Right lobe of liver (tissue), 6 donors: ENCODE results near the gene DDIAS. TPM values are rescaled to one million over a fixed set of nuclear protein-coding genes. Genes with fewer than 3 reads are reported as not detected.
A peak's percentile ranks its signal among the peaks of the same experiment; 100 is the strongest.

Experiments
- ATAC-seq, 4 donors: fragments of 200-7000 bp; cut with Tn5 transposase; one replicate each; pipeline ENCODE4 v1.9.1; 2020; ENCODE audit warnings: mild to moderate bottlenecking in 4 of 4, moderate library complexity in 4 of 4
- DNase-seq, 3 donors: peaks; one replicate each; pipeline ENCODE4 v3.0.0-alpha.2; 2020
- H3K27ac ChIP-seq, 3 donors: fragments of 200-600 bp; one replicate each; pipeline ENCODE4 v1.8.0; 2022
- H3K27me3 ChIP-seq, 2 donors: fragments of 200-600 bp; one replicate each; pipeline ENCODE4 v1.8.0; 2022
- H3K36me3 ChIP-seq, 4 donors: fragments of 200-600 bp; sonication (generic) in 1 of 4; one replicate each; pipeline versions ENCODE4 v1.5.1 to v1.8.0; 2017 to 2022; ENCODE audit warnings: control low read depth in 1 of 4
- H3K4me1 ChIP-seq, 4 donors: fragments of 200-600 bp; sonication (generic) in 1 of 4; one replicate each; pipeline versions ENCODE4 v1.5.1 to v1.8.0; 2017 to 2022; ENCODE audit warnings: control low read depth in 1 of 4
- H3K4me3 ChIP-seq, 3 donors: fragments of 200-600 bp; one replicate each; pipeline ENCODE4 v1.8.0; 2022
- H3K9me3 ChIP-seq, 4 donors: fragments of 200-600 bp; sonication (generic) in 1 of 4; one replicate each; pipeline versions ENCODE4 v1.5.1 to v1.8.0; 2017 to 2022; ENCODE audit warnings: control low read depth in 1 of 4
- POLR2A ChIP-seq: fragments of 450-650 bp; IDR thresholded peaks from one replicate; pipeline ENCODE4 v1.6.1; 2017; ENCODE audit warnings: antibody characterized with exemption, mild to moderate bottlenecking
- WGBS: methylation state at CpG from one replicate; pipeline ENCODE4 v1.1.6; 2018; ENCODE audit warnings: low coverage, low lambda C conversion rate; ENCODE audit not compliant: insufficient coverage; ENCODE audit errors: missing lambda C conversion rate; 5-methylcytosine and 5-hydroxymethylcytosine counted together
- intact Hi-C, 2 donors: fragments of 100-400 bp; cut with DNase I; formaldehyde crosslinking; loops; one replicate each; pipeline versions ENCODE4 v1.11.2 to v1.14.1; 2022
- total RNA-seq, 6 experiments: library from RNA; depleted of rRNA in 2 of 6; stranded (reverse); fragments of >200 nt in 2 of 6; fragmentation: NEBNext Ultra II Directional in 3 of 6; extraction: Animal tissue kit (Norgen Biotek cat#: 25700) in 3 of 6; gene quantifications; one replicate each; pipeline versions ENCODE4 v1.1.0 to v1.2.4, GENCODE V29; 2016 to 2023
- TF ChIP-seq, protein P1 (sequence below), 4 donors: fragments of 200-600 bp in 3 of 4; fragments of 450-650 bp in 1 of 4; IDR thresholded peaks; one replicate each; pipeline versions ENCODE4 v1.5.1 to v1.8.0; 2016 to 2022; ENCODE audit warnings: antibody characterized with exemption in 4 of 4, mild to moderate bottlenecking in 2 of 4
- donor health status: DM: no; HTN: yes; CAD: no.
- donor health status: DM: no; HTN: no; CAD: no.
- donor health status: DM: no; HTN: no; CAD: no.
- donor health status: DM: no; HTN: yes; CAD: no.
- donor health status: DM: no; HTN: yes; CAD: no.

The DDIAS gene
- total RNA-seq, 6 experiments from 2014 or later: 0.83 to 3.1 (median 1.2) TPM

DNA sequence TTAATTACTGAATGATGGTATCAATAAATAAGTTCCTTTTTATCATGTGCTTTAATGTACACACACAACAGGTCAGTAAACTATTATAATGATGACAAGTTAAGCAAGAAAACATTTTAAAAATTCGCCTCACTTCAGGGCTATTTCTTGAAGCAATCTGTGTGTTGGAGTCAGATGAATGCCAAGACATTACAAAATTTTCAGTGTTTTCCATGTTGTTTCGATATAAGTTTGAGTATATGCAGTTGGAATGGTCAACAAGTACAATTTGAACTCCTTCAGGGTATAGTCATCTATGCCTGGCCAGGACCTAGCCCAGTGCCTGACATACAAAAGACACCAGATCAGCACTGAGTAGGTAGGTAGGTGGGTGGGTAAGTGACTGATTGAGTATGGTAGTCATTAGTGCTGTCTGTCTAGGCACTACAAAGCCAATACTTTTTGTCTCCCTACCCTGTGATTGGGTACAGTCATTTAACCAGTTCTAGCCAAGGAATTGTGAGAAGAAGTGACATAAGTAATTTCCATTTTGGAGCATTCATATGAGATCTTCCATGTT lies 8.8 kb upstream of the DDIAS start:
- Histone ChIP-seq H3K4me3 (no peak overlapping the region), H3K9me3 (no peaks in the 10 kb centered on the region), H3K27ac (no peak overlapping the region), H3K4me1 (peaks cover 0 to 7% (median 0%) of the 10 kb centered on the region in 4 donors), H3K36me3 (no peaks in the 10 kb centered on the region), H3K27me3 (no peaks in the 10 kb centered on the region)
- TF ChIP-seq, protein P1, sequence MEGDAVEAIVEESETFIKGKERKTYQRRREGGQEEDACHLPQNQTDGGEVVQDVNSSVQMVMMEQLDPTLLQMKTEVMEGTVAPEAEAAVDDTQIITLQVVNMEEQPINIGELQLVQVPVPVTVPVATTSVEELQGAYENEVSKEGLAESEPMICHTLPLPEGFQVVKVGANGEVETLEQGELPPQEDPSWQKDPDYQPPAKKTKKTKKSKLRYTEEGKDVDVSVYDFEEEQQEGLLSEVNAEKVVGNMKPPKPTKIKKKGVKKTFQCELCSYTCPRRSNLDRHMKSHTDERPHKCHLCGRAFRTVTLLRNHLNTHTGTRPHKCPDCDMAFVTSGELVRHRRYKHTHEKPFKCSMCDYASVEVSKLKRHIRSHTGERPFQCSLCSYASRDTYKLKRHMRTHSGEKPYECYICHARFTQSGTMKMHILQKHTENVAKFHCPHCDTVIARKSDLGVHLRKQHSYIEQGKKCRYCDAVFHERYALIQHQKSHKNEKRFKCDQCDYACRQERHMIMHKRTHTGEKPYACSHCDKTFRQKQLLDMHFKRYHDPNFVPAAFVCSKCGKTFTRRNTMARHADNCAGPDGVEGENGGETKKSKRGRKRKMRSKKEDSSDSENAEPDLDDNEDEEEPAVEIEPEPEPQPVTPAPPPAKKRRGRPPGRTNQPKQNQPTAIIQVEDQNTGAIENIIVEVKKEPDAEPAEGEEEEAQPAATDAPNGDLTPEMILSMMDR (IDR thresholded peaks at IDR 0.05): no peak
- no peak for TF ChIP-seq POLR2A
- ATAC-seq: no peak
- DNase-seq: no peak
- WGBS: 100% methylated on average over 2 of the region's 2 CpGs
- intact Hi-C loops: no loop called here

DNA sequence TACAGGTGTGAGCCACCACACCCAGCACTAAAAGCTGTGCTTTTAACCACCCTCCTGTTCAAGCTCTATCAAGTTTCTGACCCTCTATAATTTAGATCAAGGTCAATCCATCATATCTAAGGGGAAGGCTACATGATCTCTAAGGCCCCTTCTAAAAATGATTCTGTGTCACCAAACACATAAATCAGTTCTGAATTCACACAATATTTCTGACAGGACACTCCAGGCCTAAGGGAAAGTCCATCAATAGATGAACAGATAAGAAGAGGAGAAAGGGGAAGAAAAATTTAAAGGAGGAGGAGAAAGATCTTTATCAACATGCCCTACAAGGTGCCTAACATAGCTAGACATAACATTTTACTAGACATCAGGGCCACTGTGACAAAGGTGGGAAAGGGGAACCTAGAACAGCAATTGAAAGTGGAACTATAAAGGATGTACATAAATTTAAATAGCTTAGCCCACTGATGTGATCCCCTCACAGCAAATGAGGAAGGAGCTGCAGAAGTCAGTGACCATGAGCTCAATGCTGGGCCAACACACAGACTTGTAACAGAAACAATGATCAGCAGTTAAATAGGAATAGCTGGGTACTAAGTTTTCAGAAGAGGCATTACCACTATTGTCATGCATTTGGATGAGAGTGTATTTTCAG lies 6.0 kb upstream of the DDIAS start:
- Histone ChIP-seq H3K9me3 (no peaks in the 10 kb centered on the region), H3K4me1 (peaks cover 0 to 21% (median 2%) of the 10 kb centered on the region in 4 donors), H3K36me3 (no peaks in the 10 kb centered on the region), H3K4me3 (no peak overlapping the region), H3K27me3 (no peaks in the 10 kb centered on the region), H3K27ac (no peak overlapping the region)
- no peak for DNase-seq
- no peak for ATAC-seq
- intact Hi-C loops: no loop called here
- no peak for TF ChIP-seq POLR2A
- TF ChIP-seq, protein P1 (IDR thresholded peaks at IDR 0.05): no peak

DNA sequence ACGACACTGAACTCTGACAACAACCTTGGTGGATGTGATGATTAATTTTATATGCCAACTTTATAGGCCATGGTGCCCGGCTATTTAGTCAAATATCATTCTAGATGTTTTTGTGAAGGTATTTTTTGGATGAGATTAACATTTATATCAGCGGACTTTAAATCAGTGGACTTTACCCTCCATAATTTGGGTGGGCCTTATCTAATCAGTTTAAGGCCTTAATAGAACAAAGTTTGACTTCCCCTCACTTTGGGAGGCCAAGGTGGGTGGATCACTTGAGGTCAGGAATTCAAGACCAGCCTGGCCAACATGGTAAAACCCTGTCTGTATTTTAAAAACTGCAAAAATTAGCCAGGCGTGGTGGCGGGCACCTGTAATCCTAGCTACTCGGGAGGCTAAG lies 5.4 kb upstream of the DDIAS start:
- no peak for ATAC-seq
- Histone ChIP-seq H3K27ac (no peak overlapping the region), H3K4me3 (no peak overlapping the region), H3K4me1 (peaks cover 0 to 21% (median 2%) of the 10 kb centered on the region in 4 donors), H3K9me3 (no peaks in the 10 kb centered on the region), H3K36me3 (no peaks in the 10 kb centered on the region), H3K27me3 (no peaks in the 10 kb centered on the region)
- TF ChIP-seq, protein P1 (IDR thresholded peaks at IDR 0.05): no peak
- TF ChIP-seq POLR2A: no peak
- 90% methylated on average over 5 of the region's 6 CpGs for WGBS
- no peak for DNase-seq
- intact Hi-C loops: no loop called here

DNA sequence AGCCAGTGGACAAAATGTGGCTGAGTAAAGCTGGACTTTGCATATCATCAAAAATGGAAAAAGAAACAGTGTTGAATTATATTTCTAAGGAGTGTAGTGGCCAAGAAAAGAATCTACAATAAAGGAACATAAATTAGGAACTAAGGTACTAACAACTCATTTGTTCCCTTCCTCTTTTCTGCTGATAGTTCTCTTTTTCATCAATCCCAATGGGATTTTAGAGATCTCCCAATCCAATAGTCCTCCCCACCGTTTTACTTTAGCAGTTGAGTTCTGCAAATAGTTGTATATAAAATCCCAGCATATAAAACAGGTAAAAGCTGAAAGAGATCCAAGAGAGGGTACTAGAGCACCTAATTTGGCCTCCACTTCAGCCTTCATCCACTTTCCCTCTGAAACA lies 3.3 kb upstream of the DDIAS start:
- Histone ChIP-seq H3K4me3 (peak overlapping the region in 2 of 3 donors; percentile 4 to 80), H3K9me3 (no peaks in the 10 kb centered on the region), H3K27me3 (no peaks in the 10 kb centered on the region), H3K27ac (no peak overlapping the region), H3K4me1 (peaks cover 0 to 26% (median 4%) of the 10 kb centered on the region in 4 donors), H3K36me3 (no peaks in the 10 kb centered on the region)
- 36% methylated on average over 1 of the region's 1 CpG for WGBS
- DNase-seq (no peak), ATAC-seq (no peak)
- intact Hi-C loops: no loop called here
- TF ChIP-seq, protein P1 (IDR thresholded peaks at IDR 0.05): no peak
- TF ChIP-seq POLR2A: no peak
